ENCODE measurements around the gene PAGE3. TPM values are rescaled to one million over a fixed set of nuclear protein-coding genes. Genes with fewer than 3 reads are reported as not detected.

The PAGE3 gene
- total and polyA plus RNA-seq, 2 of the 8 experiments (the other 6 are each of a cell fraction or from before 2014, with no cell fraction given): not detected

DNA sequence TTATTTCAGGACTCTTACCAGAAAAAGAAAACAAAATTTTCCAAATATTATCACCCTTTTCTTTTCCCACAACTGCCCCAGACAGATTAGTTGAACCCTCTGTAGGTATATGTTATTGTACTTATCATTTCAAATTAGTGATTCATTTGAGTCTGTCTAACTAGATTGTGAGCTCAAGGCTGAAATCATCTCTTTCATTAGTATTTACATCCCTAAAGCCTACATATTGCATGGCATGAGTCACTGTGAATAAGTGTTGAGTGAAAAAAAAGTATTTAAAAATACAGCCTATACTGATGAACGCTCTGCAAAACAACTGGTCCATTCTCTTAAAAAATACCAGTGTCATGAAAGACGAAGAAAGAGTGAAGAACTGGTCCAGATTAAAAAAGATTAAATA is 3.9 kb downstream of the PAGE3 start:
- H3K14ac ChIP-seq (ENCODE audit: insufficient read length): no peak overlapping the region
- H3K23me2 ChIP-seq (ENCODE audit: low read depth, low read length): no peaks in the 10 kb centered on the region
- no peak overlapping the region for H4K5ac ChIP-seq (ENCODE audit: insufficient read length, low read depth, low read length)
- no peak overlapping the region for H2BK12ac ChIP-seq (ENCODE audit: low read depth, low read length)
- no peak overlapping the region for H3K23ac ChIP-seq (ENCODE audit: insufficient read length)
- no peaks in the 10 kb centered on the region for H3K36me3 ChIP-seq (ENCODE audit: control insufficient read depth in 2 of 4, insufficient read depth in 4 of 4, low read length in 3 of 4)
- FAIRE-seq: no peak
- 76% methylated on average over 2 of the region's 2 CpGs; no CpG with 5 or more reads in 1 of the 2 experiments for WGBS, 2 experiments (ENCODE audit: extremely low coverage in 1 of 2, insufficient coverage in 1 of 2, insufficient read length in 1 of 2, insufficient replicate concordance in 2 of 2, low coverage in 1 of 2, low lambda C conversion rate in 2 of 2, missing lambda C conversion rate in 1 of 2)
- ChIA-PET CTCF (ENCODE audit: partially characterized antibody) (no interaction called here), POLR2A (ENCODE audit: partially characterized antibody) (no interaction called here)
- no peak overlapping the region for H2AFZ ChIP-seq (ENCODE audit: low read length)
- H4K91ac ChIP-seq (replicated peaks; ENCODE audit: insufficient read length, low read length): no peak overlapping the region
- no peak overlapping the region for H2BK120ac ChIP-seq (replicated peaks; ENCODE audit: low read depth, low read length)
- H3K27me3 ChIP-seq (replicated peaks in 1 of 4; ENCODE audit: control insufficient read depth in 3 of 4, extremely low read depth in 1 of 4, insufficient read depth in 3 of 4, low read length in 3 of 4): no peaks in the 10 kb centered on the region
- no peaks in the 10 kb centered on the region for H3K79me2 ChIP-seq (ENCODE audit: control insufficient read depth in 1 of 2, insufficient read depth in 2 of 2, low read length in 2 of 2)
- no peak overlapping the region for H3K18ac ChIP-seq (ENCODE audit: extremely low read depth, low read length)
- no peak overlapping the region for H2BK5ac ChIP-seq (ENCODE audit: low read depth, low read length)
- no peak overlapping the region for H2AK5ac ChIP-seq (ENCODE audit: low read depth, low read length)
- no peak overlapping the region for H3K4me3 ChIP-seq (ENCODE audit: extremely low read depth in 1 of 4, insufficient read depth in 2 of 4, low read depth in 3 of 4, low read length in 4 of 4)
- no peak overlapping the region for H3K4me2 ChIP-seq (ENCODE audit: insufficient read depth in 1 of 2, low read depth in 2 of 2, low read length in 2 of 2)
- H3K79me1 ChIP-seq (ENCODE audit: low read depth, low read length): no peaks in the 10 kb centered on the region
- no peak overlapping the region for H2BK20ac ChIP-seq (ENCODE audit: low read length)
- peaks cover 0 to 9% of the 10 kb centered on the region in 2 experiments; a peak in 2 of 4 replicates for H3K9me3 ChIP-seq (ENCODE audit: insufficient read depth in 2 of 2, low read depth in 1 of 2, low read length in 1 of 2)
- no peaks in the 10 kb centered on the region for H3K4me1 ChIP-seq (replicated peaks in 1 of 4; ENCODE audit: control insufficient read depth in 3 of 4, insufficient read depth in 4 of 4, low read length in 3 of 4)
- no peaks in the 10 kb centered on the region for H4K20me1 ChIP-seq (replicated peaks in 1 of 2; ENCODE audit: control insufficient read depth in 1 of 2, insufficient read depth in 2 of 2, low read length in 2 of 2)
- no peak overlapping the region for H3K9ac ChIP-seq (replicated peaks in 1 of 4; ENCODE audit: extremely low read depth in 1 of 4, low read depth in 3 of 4, low read length in 3 of 4)
- no peak overlapping the region for H3K56ac ChIP-seq (replicated peaks; ENCODE audit: insufficient read length, low read depth, low read length)
- DNase-seq (ENCODE audit: low read depth in 1 of 2, low spot score in 2 of 2): no peak
- H4K8ac ChIP-seq (ENCODE audit: extremely low read depth, insufficient read depth, low read length): no peak overlapping the region
- H3K4ac ChIP-seq (replicated peaks; ENCODE audit: insufficient read length, low read depth, low read length): no peak overlapping the region
- H3K27ac ChIP-seq (ENCODE audit: low read depth, low read length): no peak overlapping the region
- H2BK15ac ChIP-seq (ENCODE audit: low read length): no peak overlapping the region
- TF ChIP-seq ATF3 (IDR thresholded peaks at IDR 0.05; ENCODE audit: insufficient read depth, low read depth, low read length): no peak
- TF ChIP-seq SP1 (IDR thresholded peaks at IDR 0.05; ENCODE audit: low read depth, low read length): no peak
- TF ChIP-seq SP4 (IDR thresholded peaks at IDR 0.05; ENCODE audit: low read length): no peak
- TF ChIP-seq SIX5 (IDR thresholded peaks at IDR 0.05; ENCODE audit: low read depth, low read length): no peak
- no peak for TF ChIP-seq TCF12 (IDR thresholded peaks at IDR 0.05; ENCODE audit: low read depth, low read length)
- TF ChIP-seq RNF2 (IDR thresholded peaks at IDR 0.05; ENCODE audit: borderline replicate concordance, low read depth, low read length, missing control alignments, poor library complexity, severe bottlenecking): no peak
- TF ChIP-seq NRF1 (IDR thresholded peaks at IDR 0.05; ENCODE audit: low read depth, low read length): no peak
- TF ChIP-seq KDM4A (IDR thresholded peaks at IDR 0.05; ENCODE audit: low read depth, low read length, severe bottlenecking): no peak
- no peak for TF ChIP-seq JUND (IDR thresholded peaks at IDR 0.05; ENCODE audit: low read length)
- no peak for TF ChIP-seq ASH2L (IDR thresholded peaks at IDR 0.05; ENCODE audit: low read length)
- TF ChIP-seq KDM1A (IDR thresholded peaks at IDR 0.05; ENCODE audit: borderline replicate concordance, low read length): no peak
- TF ChIP-seq TAF1 (IDR thresholded peaks at IDR 0.05; ENCODE audit: low read depth, low read length): no peak
- no peak for TF ChIP-seq POU5F1 (IDR thresholded peaks at IDR 0.05; ENCODE audit: low read depth, low read length)
- no peak for TF ChIP-seq CHD1 (IDR thresholded peaks at IDR 0.05; ENCODE audit: low read depth, low read length)
